Bronchial epithelial cell (primary cell): ENCODE data around the gene SETD5. TPM values are rescaled to one million over a fixed set of nuclear protein-coding genes. Genes with fewer than 3 reads are reported as not detected.

Experiments used
- DNase-seq: peaks from one replicate; pipeline ENCODE4 v3.0.0-alpha.2; 2010; ENCODE audit warnings: low read depth
- FAIRE-seq: peaks from 2 replicates; lab custom pipeline; 2011; peaks lifted over from hg19 to GRCh38; lab: Jason Lieb, UNC
- H3K27me3 ChIP-seq: 2 replicates; pipeline ENCODE4 v1.5.1; 2011; ENCODE audit warnings: low read length; ENCODE audit not compliant: control insufficient read depth, insufficient read depth
- H3K36me3 ChIP-seq: 2 replicates; pipeline ENCODE4 v1.5.1; 2011; ENCODE audit warnings: low read length; ENCODE audit not compliant: control insufficient read depth, insufficient read depth
- H3K4me3 ChIP-seq: 2 replicates; pipeline ENCODE4 v1.5.1; 2011; ENCODE audit warnings: mild to moderate bottlenecking, low read depth, low read length, control low read depth
- CTCF ChIP-seq: IDR thresholded peaks from 2 replicates; pipeline ENCODE4 v1.5.1; 2011; ENCODE audit warnings: mild to moderate bottlenecking, moderate library complexity, low read length, control low read depth, inconsistent platforms; ENCODE audit not compliant: insufficient read depth, severe bottlenecking
- total RNA-seq: library from RNA; depleted of rRNA; stranded (reverse); fragments of >200 nt; gene quantifications from 2 replicates; pipeline ENCODE4 v1.2.1, GENCODE V29; 2014

Gene SETD5
- total RNA-seq, 1 donor from 2014 or later, result 53.7 TPM

GRCh38 chr3:9377981-9378380, 19.4 kb upstream of the SETD5 start:
- no peak for DNase-seq
- TF ChIP-seq CTCF, result no peak
- no peaks in the 10 kb centered on the region for H3K27me3 ChIP-seq
- peaks cover 11% of the 10 kb centered on the region for H3K36me3 ChIP-seq
- no peak for FAIRE-seq
- no peak overlapping the region for H3K4me3 ChIP-seq

- H3K27me3 ChIP-seq, result no peaks in the 10 kb centered on the region
- peaks cover 9% of the 10 kb centered on the region for H3K36me3 ChIP-seq
- DNase-seq (no peak), FAIRE-seq (no peak)
- no peak overlapping the region for H3K4me3 ChIP-seq
- no peak for TF ChIP-seq CTCF
Observed at GRCh38 chr3:9379327-9379726, 18.1 kb upstream of the SETD5 start.

- Histone ChIP-seq H3K27me3 (no peaks in the 10 kb centered on the region), H3K36me3 (peaks cover 6% of the 10 kb centered on the region), H3K4me3 (no peak overlapping the region)
- TF ChIP-seq CTCF, result no peak
- FAIRE-seq, result no peak
- DNase-seq, result no peak
Observed at GRCh38 chr3:9380014-9380413, 17.4 kb upstream of the SETD5 start.

GRCh38 chr3:9384141-9384828, 13.1 kb upstream of the SETD5 start:
- H3K36me3 ChIP-seq, result peaks cover 3% of the 10 kb centered on the region
- no peak for TF ChIP-seq CTCF
- no peaks in the 10 kb centered on the region for H3K27me3 ChIP-seq
- DNase-seq (peak; percentile 34), FAIRE-seq (no peak)
- H3K4me3 ChIP-seq, result no peak overlapping the region

- Histone ChIP-seq H3K4me3 (no peak overlapping the region), H3K27me3 (no peaks in the 10 kb centered on the region), H3K36me3 (peaks cover 9% of the 10 kb centered on the region)
- FAIRE-seq (no peak), DNase-seq (no peak)
- no peak for TF ChIP-seq CTCF
Observed at GRCh38 chr3:9385187-9386077, 12.0 kb upstream of the SETD5 start.
